Stimulated activated CD4-positive, alpha-beta T cell treated with anti-CD3 and anti-CD28 coated beads, TNF-alpha, amount 100 ng/mL, for 1 hour (primary cell): ENCODE results near the gene RBPJL.

Experiments used
- DNase-seq, 3 donors: peaks; one replicate each; pipeline ENCODE4 v3.0.0-alpha.2; 2020; ENCODE audit warnings: low read depth in 3 of 3, low spot score in 1 of 3

The RBPJL gene

GRCh38 chr20:45293041-45294002 lies 13.3 kb upstream of the RBPJL start:
- peak; percentile 26 to 85 (median 54) for DNase-seq

GRCh38 chr20:45294003-45294368 lies 12.7 kb upstream of the RBPJL start:
- no peak for DNase-seq

GRCh38 chr20:45294659-45295058 lies 12.0 kb upstream of the RBPJL start:
- DNase-seq = no peak

- DNase-seq = no peak
These were observed 8.7 kb upstream of the RBPJL start for GRCh38 chr20:45297786-45298497.

GRCh38 chr20:45299786-45300185 lies 6.9 kb upstream of the RBPJL start:
- DNase-seq = no peak

- DNase-seq = no peak
These were observed 5.7 kb upstream of the RBPJL start for GRCh38 chr20:45300961-45301360.

GRCh38 chr20:45301824-45302271 lies 4.8 kb upstream of the RBPJL start:
- DNase-seq = no peak

DNA sequence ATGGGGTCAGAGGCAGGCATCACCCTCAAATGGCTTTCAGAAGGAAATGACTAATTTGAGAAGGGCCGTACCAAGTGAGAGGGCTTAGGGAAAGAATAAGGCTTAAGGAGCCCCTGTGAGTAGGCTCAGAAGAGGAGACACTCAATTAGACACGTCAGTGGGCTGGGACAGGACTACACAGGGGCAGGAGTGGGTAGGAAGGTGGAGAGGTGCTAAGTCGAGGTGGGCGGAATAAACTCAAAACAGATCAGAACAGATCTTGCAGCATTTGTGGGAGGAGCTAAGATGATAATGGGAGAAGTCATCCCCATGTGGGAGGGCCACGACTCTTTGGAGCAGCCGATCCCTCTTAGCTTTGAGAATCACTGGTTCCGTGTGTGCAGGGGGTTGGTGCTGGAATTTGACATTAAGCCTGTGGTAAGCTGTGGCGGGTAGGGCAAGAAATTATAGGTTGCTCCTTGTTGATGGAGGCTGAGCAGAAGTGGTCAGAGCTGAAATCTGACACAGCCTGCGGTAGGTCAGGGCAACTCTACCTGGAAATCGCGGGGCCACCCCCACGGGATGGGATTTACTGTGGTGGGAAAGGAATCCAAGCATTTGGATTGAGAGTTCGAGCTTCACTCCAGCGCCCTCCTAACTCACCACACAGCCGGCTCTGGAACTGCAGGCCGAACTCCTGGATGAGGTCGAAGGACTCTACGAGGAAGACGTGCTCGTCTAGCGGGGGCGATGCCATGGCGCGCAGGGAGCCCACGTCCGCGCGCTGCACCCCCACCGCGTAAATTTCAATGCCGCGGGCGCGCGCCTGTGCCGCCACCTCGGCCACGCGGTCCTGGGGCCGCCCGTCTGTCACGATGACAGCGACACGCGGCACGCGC lies 2.8 kb upstream of the RBPJL start:
- DNase-seq = no peak

GRCh38 chr20:45304464-45304999 lies 2.1 kb upstream of the RBPJL start:
- DNase-seq = no peak

DNA sequence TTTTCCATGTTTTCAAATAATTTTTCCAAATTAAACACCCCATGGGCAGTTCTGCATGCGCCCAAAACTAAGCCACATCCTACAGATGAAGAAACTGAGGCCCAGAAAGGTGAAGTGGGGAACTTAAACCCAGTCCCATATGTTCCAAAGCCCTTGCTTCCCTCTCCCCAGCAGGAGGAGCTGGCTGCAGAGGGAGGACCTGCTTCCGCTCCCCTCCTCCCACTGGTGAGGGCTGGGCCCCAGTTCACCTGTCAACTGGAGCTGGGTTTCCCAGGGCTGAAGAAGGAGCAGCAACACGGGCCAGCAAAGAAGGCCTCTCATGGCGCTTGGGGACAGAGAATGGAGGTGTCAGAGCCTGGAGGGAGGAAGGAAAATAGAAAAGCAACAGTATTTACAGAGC lies 1.4 kb upstream of the RBPJL start:
- DNase-seq = no peak

DNA sequence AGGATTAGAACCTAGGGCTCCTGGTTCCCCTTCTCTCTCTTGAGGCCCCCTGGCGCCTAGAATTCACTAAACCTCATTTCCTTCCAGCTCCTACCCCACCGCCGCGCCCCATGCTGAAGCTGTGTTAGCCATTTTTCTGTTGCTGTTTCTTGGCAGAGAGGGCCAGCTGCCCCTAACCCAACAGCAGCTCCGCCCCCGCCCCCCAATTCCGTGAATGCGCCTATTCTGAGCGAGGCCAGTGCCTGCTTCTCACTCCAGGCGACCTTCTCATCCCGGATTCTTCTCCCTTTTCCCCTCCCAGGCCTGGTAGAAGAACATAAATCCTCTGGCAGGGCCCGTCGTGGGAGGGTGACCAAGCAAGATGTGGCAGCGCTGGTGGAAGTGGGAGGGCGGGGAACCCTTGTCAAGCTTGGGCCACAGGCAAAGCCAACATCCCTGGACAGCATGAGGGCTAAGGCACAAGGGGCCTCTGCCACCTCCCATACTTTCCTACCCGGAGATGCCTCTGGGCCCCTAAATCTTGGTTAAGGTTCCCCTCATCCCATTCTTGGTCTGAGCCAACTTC lies 518 bp downstream of the RBPJL start:
- DNase-seq = no peak

GRCh38 chr20:45308117-45308778 lies 1.6 kb downstream of the RBPJL start, which contains the start of gene MATN4:
Gene MATN4 (minus strand): TSS chr20:45308299. CDS start chr20:45305582, 2,717 bp downstream.
- DNase-seq = no peak

GRCh38 chr20:45309075-45309474 lies 2.4 kb downstream of the RBPJL start:
- DNase-seq = no peak

- DNase-seq = peak in 2 of 3 donors; percentile 23 to 53
These were observed 5.1 kb downstream of the RBPJL start for GRCh38 chr20:45311589-45312211.

DNA sequence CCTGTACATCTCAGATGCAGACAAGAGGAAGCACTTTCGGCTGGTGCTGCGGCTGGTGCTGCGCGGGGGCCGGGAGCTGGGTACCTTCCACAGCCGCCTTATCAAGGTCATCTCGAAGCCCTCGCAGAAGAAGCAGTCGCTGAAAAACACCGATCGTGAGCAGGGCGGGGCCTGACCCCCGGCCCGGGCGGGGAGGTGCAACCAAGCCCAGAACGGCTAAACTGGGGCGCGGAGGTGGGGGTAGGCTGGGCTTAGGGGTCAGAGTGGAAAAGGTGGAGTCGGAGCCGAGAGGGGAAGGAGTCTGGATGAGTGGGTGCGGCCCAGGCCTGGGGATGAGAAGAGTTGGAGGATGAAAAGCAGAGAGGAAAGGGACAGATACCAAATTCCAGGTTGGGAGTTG lies 5.6 kb downstream of the RBPJL start:
- DNase-seq = no peak

DNA sequence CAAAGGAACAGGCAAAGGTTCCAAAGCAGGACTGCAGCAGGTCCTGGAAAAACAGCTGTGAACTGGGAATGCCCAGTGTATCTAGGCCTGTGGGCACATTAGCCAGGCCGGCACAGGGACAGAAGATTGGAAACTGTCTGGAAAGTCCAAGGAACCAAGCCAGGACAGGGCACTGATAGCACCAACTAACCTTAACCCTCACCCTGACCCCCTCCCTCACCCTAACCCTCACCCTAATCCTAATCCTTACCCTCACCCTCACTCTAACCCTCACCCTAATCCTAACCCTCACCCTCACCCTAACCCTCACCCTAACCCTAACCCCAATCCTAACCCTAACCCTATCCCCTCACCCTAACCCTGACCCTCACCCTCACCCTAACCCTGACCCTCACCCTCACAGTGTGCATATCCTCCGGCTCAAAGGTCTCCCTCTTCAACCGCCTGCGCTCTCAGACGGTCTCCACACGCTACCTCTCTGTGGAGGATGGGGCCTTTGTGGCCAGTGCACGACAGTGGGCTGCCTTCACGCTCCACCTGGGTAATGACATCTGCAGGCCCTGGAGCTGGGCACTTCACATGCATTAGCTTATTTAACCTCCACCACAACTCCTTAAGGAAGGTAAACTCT lies 6.5 kb downstream of the RBPJL start:
- DNase-seq = no peak

DNA sequence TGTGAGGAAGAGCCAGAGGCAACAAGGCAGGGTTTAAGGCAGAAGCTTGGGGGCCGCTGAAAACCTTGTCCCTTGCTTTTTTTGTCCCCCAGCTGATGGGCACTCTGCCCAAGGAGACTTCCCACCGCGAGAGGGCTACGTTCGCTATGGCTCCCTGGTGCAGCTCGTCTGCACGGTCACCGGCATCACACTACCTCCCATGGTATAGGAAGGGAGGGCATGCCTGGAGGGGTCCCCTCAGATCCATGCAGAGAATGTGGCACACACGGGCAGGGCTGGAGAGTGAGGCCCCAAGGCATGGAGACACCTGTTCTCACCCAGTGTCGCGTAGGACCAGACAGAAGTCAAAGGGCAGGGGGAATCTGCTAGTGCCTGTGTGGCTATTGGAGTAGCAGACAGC lies 7.3 kb downstream of the RBPJL start:
- no peak for DNase-seq

- no peak for DNase-seq
These were observed 9.0 kb downstream of the RBPJL start for GRCh38 chr20:45315672-45316071.
